ENCODE results near the gene ACAP2. TPM values are rescaled to one million over a fixed set of nuclear protein-coding genes. Genes with fewer than 3 reads are reported as not detected.
"Not testable (repeated sequence)": the region's sequence is repeated elsewhere in the genome, so short reads cannot be mapped to it uniquely, and the experiment has no call there.

Gene ACAP2, protein sequence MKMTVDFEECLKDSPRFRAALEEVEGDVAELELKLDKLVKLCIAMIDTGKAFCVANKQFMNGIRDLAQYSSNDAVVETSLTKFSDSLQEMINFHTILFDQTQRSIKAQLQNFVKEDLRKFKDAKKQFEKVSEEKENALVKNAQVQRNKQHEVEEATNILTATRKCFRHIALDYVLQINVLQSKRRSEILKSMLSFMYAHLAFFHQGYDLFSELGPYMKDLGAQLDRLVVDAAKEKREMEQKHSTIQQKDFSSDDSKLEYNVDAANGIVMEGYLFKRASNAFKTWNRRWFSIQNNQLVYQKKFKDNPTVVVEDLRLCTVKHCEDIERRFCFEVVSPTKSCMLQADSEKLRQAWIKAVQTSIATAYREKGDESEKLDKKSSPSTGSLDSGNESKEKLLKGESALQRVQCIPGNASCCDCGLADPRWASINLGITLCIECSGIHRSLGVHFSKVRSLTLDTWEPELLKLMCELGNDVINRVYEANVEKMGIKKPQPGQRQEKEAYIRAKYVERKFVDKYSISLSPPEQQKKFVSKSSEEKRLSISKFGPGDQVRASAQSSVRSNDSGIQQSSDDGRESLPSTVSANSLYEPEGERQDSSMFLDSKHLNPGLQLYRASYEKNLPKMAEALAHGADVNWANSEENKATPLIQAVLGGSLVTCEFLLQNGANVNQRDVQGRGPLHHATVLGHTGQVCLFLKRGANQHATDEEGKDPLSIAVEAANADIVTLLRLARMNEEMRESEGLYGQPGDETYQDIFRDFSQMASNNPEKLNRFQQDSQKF
- 72.5 and 91.1 TPM in 2 replicates for total RNA-seq

DNA sequence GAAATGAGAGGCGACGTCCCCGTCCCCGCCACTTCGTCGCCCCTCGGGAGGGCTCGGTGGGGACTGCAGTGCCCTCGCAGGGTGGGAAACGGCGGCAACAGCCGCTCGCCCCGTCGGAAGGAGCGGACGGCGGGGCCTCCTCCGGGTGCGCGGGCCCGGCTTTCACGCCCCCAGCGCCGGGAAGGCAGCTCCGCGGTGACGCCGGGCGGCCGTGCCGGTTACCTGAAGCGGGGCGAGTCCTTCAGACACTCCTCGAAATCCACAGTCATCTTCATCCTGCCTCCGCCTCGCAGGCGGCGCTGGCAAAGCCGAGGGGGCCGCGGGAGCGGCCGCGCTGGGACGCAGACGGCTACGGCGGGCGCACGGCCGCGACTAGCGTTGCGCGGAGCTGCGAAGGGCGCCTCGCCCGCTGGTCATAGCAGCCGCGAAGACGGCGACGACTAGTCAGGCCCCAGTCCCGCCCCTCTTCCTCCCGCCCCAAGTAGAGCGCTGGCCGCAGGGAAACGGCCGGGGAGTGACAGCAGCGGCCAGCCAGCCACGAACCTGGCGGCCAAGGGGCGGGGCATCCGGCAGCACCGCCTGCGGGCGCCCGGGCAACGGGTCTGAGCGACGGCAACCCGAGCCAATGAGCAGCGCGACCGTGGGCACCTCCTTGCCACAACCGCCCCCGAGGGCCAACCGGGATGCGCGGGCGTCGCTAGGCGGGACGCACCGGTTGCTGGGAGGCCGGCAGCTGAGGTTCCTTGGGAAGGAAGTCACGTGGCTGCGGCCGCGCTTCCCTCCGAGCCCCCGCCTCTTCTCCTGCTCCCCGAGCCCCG is at the start of gene ACAP2:
ACAP2 (minus strand) TSS at position 448 of the 818 bp plus-strand sequence; CDS start at position 275, 173 bp downstream.
- H3K4me3 ChIP-seq (ENCODE audit: low read depth, low read length) = peak within 1 kb of the TSS; percentile 92
- DNase-seq (ENCODE audit: low read depth) = peak; percentile 100
- TF ChIP-seq, protein P1, sequence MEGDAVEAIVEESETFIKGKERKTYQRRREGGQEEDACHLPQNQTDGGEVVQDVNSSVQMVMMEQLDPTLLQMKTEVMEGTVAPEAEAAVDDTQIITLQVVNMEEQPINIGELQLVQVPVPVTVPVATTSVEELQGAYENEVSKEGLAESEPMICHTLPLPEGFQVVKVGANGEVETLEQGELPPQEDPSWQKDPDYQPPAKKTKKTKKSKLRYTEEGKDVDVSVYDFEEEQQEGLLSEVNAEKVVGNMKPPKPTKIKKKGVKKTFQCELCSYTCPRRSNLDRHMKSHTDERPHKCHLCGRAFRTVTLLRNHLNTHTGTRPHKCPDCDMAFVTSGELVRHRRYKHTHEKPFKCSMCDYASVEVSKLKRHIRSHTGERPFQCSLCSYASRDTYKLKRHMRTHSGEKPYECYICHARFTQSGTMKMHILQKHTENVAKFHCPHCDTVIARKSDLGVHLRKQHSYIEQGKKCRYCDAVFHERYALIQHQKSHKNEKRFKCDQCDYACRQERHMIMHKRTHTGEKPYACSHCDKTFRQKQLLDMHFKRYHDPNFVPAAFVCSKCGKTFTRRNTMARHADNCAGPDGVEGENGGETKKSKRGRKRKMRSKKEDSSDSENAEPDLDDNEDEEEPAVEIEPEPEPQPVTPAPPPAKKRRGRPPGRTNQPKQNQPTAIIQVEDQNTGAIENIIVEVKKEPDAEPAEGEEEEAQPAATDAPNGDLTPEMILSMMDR (IDR thresholded peaks at IDR 0.05; ENCODE audit: insufficient read depth, low read depth, low read length) = no peak

DNA sequence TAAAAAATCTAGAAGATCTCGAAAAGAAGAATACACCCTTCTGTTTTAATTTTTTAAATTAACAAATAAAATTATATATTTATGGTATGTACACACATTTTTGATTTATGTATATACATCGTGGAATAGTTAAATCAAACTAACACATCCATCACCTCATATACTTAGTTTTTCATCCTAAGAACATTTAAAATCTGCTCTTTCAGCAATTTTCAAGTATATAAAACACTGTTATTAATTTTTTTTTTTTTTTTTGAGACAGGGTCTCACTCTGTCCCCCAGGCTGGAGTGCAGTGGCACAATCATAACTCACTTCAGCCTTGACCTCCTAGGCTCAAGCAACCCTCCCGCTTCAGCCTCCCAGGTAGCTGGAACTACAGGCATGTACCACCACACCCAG is 32.8 kb upstream of the ACAP2 start:
- no peak for DNase-seq (ENCODE audit: low read depth)
- TF ChIP-seq, protein P1 (IDR thresholded peaks at IDR 0.05; ENCODE audit: insufficient read depth, low read depth, low read length) = no peak
- no peak overlapping the region for H3K4me3 ChIP-seq (ENCODE audit: low read depth, low read length)

DNA sequence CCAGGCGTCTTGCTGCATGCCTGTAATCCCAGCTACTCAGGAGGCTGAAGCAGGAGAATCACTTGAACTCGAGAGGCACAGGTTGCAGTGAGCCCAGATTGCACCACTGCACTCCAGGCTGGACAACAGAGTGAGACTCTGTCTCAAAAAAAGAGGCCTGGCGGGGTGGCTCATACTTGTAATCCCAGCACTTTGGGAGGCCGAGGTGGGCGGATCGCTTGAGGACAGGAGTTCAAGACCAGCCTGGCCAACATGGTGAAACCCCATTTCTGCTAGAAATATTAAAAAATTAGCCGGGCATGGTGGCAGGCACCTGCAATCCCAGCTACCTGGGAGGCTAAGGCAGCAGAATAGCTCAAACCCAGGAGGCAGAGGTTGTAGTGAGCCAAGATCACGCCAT is 32.3 kb upstream of the ACAP2 start:
- not testable (repeated sequence) for DNase-seq (ENCODE audit: low read depth); H3K4me3 ChIP-seq (ENCODE audit: low read depth, low read length)

DNA sequence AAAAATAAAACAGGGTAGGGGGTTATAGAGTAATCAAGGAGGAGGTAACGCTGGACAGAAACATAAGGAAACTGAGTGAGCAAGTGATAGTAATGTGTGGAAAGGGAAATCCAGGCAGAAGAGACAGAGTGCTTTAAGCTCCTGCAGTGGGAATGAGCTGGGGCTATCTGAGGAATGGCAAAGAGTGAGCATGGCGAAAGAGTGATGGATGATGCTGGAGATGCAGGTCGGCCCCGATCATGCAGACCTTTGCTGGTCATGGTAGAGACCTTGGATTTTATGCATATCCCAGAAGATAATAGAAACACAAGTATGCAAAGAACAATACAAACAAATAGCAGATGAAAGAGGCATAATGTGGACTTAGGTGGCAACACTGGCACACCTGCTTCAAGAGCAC is 26.0 kb upstream of the ACAP2 start:
- TF ChIP-seq, protein P1 (IDR thresholded peaks at IDR 0.05; ENCODE audit: insufficient read depth, low read depth, low read length) = no peak
- no peak overlapping the region for H3K4me3 ChIP-seq (ENCODE audit: low read depth, low read length)
- no peak for DNase-seq (ENCODE audit: low read depth)

DNA sequence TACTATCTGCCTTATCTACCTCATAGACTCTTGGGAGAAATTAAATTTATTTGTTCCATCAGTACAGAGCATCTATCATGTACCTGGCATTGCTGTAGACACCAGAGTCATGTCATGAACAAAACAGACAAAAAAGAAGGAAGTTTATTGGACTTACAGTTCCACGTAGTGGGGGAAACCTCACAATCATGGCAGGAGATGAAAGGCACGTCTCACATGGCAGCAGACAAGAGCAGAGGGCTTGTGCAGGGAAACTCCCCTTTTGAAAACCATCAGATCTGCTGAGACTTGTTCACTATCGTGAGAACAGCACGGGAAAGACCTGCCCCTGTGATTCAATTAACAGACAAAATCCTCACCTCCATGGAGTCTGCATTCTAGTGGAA is 25.6 kb upstream of the ACAP2 start:
- TF ChIP-seq, protein P1 (IDR thresholded peaks at IDR 0.05; ENCODE audit: insufficient read depth, low read depth, low read length) = no peak
- no peak for DNase-seq (ENCODE audit: low read depth)
- H3K4me3 ChIP-seq (ENCODE audit: low read depth, low read length) = no peak overlapping the region

DNA sequence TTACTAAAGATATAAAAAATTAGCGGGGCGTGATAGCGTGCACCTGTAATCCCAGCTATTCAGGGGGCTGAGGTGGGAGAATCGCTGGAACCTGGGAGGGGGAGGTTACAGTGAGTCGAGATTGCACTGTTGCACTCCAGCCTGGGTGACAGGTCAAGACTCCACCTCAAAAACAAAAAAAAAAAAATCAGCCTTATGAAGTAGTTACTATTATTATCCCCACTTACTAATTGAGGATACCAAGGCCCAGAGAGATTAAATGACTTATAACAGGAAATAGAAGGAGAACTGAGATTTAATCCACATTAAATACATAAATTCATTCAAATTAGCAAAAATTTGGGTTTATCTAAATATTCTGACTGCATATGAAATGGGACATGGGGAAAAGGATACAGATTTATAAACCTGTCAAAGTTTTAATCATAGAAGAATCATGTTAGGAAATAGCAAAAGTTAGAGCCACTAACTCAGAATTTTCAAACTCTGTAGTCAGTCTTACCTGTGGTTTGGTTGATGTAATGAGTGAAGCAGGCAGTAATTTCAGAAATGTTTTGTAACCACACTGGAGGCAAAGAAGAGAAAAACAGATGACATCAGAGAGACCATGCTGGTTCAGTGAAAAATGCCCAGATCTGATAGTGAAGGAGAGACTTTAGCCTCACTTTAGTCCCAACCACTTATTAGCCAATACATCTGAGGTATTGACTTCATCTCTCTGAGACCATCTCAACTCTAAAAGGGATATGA is 25.0 kb upstream of the ACAP2 start:
- no peak overlapping the region for H3K4me3 ChIP-seq (ENCODE audit: low read depth, low read length)
- peak; percentile 33 for DNase-seq (ENCODE audit: low read depth)
- TF ChIP-seq, protein P1 (IDR thresholded peaks at IDR 0.05; ENCODE audit: insufficient read depth, low read depth, low read length) = no peak

Measured in fibroblast of villous mesenchyme (primary cell).